IPS-18c (cell line): Measurements from ENCODE around the gene CRMP1.
"Not testable (repeated sequence)": the region's sequence is repeated elsewhere in the genome, so short reads cannot be mapped to it uniquely, and the experiment has no call there.

Experiments
- H3K4me3 ChIP-seq: 2 replicates; pipeline ENCODE4 v1.7.0; 2013; ENCODE audit warnings: low read depth, mild to moderate bottlenecking, low read length, moderate library complexity; ENCODE audit not compliant: insufficient read depth
- H3K9me3 ChIP-seq: one replicate; pipeline ENCODE4 v1.6.1; 2013; ENCODE audit warnings: mild to moderate bottlenecking, low read length, moderate library complexity; ENCODE audit not compliant: control insufficient read depth, insufficient read depth

CRMP1 gene

DNA sequence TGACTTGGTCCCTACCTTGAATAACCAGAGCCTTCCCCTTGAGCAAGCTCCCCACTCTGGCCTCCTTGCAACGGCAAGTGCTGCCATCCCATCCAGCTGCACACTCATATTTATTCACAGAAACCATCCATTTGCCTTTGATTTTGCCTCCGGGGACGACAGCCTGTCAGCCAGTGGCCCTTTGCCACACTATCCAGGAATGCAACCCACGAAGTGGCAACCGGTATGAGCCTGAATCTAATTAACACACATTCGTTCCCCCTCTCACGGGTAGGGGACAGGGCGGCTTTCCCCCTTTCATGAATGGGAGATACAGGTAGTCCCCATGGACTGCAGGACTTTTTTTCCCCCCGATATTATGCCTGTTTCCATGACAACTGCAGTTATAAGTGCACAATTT, 15.5 kb downstream of the CRMP1 start:
- no peak overlapping the region for H3K4me3 ChIP-seq
- H3K9me3 ChIP-seq, result no peaks in the 10 kb centered on the region

DNA sequence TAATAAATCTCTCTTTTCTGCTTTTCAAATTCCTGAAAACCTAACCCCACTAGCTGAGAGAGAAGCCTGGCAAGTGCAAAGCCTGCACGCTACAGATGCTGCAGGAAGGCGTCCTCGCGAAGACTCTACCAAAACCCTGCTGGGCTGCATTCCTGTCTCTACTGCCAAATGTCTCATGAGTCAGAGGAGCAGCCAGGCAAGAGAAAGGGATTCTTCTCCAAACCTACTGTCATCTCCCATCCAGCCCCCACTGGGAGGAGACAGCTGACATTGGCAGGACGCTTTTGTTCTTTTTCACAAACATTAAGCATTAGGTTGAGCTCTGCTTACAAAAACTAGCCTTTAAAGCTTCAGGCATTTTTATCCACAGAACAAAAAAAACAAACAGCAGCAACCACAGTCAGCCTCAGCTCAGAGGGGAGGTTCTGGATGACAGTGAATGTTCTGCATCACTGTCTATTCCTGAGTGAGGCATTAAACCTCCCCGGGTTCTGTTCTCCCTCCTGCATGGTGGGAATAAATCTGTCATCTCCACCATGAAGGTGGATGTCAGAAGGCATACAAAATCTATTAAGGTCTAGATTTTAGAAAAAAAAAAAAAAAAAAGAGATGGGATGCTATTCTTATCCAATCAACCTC, 18.0 kb downstream of the CRMP1 start:
- no peaks in the 10 kb centered on the region for H3K9me3 ChIP-seq
- no peak overlapping the region for H3K4me3 ChIP-seq

DNA sequence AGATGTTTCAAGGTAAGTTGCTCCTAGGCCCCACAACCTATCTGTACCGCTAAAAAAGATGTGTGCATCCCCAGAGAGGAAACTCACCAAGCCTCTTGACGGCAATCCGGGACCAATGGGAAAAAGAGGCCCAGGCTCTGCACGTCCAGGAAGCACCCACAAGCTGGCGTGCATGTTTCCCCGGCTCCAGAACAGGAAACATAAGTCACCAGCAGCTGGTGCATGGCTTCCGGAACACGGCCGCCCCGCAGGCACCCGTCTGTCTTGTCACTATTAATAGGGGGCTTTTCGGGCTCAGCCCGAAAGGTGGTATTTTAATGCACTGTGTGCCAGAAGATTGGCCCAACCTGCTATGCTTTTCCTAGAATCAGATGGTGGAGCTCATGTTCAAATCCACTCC, 22.2 kb downstream of the CRMP1 start:
- peaks cover 2% of the 10 kb centered on the region for H3K9me3 ChIP-seq
- no peak overlapping the region for H3K4me3 ChIP-seq

DNA sequence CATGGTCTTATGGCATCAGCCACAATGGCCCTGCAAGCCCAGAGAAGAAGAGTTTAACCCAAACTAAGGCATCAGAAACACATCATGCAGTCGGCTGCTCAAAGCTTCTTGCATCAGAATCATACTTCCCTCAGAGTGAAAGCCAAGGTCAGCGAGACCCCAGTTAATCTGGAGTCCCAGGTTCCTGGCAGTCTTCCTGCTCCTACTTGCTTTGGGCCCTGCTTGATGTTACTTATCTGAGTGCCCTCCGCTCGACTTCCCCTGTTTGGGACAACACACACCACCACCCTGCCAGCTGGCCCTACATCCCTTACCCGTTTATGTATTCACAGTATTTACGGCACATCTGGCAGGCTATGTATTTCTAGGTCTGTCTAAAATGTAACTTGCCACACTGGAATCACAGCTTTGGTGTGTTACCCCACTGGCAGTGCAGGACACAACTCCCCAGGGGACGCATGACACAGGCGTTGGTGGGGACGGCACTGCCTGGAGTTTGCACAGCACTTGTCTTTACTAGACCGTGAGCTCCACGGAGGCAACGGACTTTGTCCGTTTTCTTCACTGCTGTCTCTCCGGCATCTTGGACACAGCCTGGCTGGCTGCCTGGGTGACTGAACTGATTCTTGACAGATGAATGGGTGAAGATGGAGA, 22.8 kb downstream of the CRMP1 start:
- H3K4me3 ChIP-seq, result no peak overlapping the region

DNA sequence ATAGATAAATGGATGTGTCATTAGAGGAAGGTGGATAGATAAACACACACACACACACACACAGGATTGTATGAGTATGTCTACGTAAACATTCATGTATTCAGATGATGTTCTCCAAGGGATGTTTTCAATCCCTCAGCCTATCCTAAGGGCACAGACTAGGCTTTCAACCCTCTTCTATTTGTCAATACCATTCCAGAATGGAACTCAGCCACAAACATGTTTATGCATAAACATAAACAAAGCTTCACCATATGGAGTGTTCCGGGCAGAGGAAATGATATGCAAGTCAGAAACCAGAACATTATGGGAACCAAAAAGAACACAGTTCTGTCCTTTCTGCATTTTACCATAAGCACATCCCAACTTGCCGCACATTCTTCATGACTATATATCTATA, 25.0 kb downstream of the CRMP1 start:
- Histone ChIP-seq H3K9me3 (peaks cover 2% of the 10 kb centered on the region), H3K4me3 (no peak overlapping the region)

More for the DNA sequence above, 22.8 kb downstream of the CRMP1 start:
- peaks cover 2% of the 10 kb centered on the region for H3K9me3 ChIP-seq

DNA sequence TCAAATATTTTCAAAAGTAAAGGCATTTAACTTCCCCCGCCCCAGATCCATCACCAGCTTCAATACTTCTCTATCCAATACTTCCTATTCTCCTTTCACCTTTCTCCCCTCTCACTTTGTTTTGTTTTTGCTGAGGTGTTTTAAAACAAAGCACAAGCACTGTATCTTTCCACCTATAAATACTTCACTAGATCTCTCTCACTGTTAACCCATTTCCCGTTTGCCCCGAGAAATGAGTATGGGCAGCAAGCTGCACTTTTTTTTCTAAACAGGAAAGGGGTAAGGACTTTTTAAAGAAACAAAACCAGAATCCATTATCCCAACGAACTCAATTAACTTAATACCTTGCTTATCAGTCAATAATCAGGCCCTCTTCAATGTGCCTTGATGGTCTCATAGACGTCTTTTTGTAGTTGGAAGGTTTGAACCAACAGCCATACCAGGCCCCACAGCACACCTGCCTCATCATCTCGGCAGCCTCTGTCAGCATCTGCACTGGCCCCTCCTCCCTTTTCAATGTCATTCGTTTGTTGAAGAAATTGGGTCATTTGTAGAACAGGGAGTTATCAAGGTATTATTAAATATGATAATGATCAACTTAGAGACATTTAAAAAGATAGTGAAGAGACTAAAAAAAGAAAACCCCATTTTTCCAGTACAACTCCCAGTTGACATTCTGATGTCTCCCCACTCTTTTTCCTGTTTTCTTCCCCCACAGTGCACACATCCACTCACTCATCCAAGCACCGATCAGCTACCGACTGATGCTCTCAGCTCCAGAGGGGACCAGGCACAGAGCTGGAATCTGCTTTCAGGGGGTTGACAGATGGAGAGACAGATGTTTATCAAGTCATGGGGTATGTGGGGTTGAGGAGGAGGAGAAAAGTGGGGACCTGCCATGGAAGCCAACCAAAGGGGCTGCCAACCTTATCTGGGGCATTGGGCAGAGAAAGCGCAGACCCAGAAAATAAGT, 25.8 kb downstream of the CRMP1 start:
- Histone ChIP-seq H3K4me3 (no peak overlapping the region), H3K9me3 (peaks cover 2% of the 10 kb centered on the region)

DNA sequence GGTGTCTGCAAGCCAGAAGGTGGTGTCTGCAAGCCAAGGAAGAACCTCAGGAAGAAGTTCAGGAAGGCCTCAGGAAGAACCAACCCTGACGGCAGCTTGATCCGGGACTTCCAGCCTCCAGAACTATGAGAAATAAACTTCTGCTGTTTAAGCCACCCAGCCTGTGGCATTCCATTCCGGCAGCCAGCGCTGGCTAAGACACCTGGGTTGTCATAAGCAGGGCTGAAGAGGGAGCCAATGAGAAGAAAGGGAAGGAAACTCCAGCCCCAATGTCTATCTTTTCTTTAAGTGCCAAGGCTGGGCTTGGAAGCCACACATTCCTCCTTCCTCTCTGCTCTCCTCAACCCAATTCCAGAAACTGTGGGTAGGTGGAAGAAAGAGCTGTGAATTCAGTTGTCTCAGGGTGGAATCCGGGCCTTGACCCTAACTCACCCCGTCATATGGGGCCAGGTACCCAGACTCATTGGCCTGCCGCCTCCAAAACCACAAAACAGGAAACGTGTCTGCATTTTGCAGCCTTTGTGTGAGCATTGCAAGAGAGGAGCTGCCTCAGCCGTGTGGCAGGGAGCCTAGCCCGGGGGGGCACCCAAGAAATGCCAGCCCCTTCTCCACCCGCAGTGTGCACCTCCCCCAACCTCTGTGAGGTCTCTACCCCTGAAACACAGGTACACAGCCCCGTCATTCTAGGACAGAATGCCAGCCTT, 26.8 kb downstream of the CRMP1 start:
- Histone ChIP-seq H3K9me3 (peaks cover 2% of the 10 kb centered on the region), H3K4me3 (no peak overlapping the region)

DNA sequence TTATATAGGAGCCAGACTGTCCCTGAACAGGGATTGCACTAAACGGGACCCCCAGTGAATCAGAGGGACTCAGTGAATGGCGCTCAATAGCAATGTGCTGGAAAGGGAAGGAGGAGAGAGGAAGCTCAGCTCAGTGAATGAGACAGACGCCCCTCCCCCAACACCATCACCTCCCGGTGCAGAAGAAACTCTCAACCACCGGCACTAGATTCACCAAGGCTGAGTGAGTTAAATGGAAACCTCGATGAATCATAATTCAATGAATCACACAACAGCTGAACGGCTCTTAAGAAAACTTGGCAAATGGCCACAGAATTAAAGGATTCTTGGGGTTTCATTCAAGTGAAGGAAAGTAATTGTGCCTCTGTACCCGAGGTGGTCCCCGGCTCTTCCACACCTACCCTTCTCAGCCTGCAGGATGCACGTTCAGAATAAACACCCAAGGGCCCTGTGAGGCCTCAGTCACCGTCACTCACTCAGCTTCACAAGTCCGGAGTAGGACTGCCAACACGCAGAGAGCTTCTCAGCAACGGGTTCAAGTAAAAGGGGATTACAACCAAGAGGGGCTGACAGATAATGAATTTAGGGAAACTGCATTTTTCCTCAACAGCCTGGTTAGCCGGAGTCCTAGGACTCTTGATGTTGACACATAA, 29.3 kb downstream of the CRMP1 start:
- peaks cover 2% of the 10 kb centered on the region for H3K9me3 ChIP-seq
- no peak overlapping the region for H3K4me3 ChIP-seq

DNA sequence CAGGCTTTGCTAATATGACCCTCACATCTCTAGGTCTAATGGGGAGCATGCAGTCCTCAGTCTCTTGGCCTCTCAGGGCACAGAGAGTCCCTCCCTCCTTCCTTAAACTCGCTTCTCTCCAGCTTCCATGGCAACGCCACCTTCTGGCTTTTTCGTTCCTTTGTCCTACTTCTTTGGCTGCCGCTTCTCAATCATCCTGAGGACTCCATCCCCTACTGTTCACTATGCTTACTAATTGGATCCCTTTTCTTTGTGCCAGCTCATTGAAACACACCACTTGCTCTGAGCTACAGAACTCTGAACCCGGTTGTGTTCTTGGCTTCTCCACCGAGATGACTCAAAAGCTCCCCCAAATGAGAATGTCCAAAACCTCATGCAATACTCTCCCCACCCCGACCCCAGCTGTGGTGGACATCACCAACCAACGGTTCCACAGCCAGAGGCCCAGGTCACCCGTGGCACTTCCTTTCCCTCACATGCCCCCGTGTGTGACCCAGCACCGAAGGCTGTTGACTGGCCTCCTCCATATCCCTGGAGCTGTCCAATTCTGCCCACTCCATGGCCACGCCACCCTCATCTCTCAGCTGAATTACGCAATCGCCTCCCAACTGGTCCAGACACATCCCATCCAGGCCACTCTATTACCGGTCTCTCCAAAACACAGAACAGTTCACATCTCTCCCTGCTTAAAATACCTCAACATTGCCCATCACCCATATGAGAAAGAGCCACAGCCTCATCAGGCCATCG, 34.7 kb downstream of the CRMP1 start:
- H3K4me3 ChIP-seq, result no peak overlapping the region
- no peaks in the 10 kb centered on the region for H3K9me3 ChIP-seq

DNA sequence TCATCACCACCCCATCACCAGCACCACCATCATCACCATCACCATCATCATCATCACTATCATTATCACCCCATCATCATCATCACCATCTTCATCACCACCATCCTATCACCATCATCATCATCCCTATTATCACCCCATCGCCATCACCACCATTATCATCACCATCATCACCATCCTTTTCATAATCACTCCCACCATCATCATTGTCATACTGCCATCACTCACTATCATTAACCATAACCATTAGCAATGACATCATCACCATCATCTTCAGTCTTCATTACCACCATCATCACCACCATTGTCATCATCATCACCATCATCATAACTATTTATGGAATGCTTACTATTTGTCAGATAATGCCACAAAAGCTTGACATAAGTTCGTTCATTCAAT, 35.7 kb downstream of the CRMP1 start:
- H3K4me3 ChIP-seq, result no peak overlapping the region
- no peaks in the 10 kb centered on the region for H3K9me3 ChIP-seq

DNA sequence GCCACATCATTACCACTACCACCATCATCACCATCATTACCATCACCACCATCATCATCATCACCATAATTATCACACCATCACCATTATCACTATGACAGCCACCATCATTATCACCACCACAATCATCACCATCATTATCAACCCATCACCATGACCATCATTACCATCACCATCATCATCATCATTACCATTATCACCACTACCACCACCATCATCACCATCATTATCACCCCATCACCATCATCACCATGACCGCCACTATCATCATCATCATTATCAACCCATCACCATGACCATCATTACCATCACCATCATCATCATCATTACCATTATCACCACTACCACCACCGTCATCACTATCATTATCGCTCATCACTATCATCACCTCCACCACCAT, 36.5 kb downstream of the CRMP1 start:
- H3K4me3 ChIP-seq, result not testable (repeated sequence)

DNA sequence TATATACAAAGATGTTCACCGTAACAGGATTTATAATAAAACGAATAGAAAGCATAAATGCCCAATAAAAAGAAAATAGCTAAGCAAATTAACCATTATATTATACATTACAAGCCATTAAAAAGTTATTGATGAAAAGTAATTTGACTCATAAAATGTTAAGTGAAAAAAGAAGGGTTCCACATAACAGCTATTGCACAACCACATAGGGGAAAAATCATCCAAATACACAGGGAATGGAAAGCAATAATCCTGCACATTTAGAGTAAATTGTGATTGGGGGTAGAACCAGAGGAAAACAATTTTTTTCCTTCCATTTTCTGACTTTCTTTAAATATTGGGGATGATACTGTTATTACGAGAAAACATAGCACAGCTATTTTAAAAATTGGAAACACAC, 38.0 kb downstream of the CRMP1 start:
- Histone ChIP-seq H3K4me3 (no peak overlapping the region), H3K9me3 (no peaks in the 10 kb centered on the region)

More for the DNA sequence above, 36.5 kb downstream of the CRMP1 start:
- H3K9me3 ChIP-seq, result not testable (repeated sequence)

DNA sequence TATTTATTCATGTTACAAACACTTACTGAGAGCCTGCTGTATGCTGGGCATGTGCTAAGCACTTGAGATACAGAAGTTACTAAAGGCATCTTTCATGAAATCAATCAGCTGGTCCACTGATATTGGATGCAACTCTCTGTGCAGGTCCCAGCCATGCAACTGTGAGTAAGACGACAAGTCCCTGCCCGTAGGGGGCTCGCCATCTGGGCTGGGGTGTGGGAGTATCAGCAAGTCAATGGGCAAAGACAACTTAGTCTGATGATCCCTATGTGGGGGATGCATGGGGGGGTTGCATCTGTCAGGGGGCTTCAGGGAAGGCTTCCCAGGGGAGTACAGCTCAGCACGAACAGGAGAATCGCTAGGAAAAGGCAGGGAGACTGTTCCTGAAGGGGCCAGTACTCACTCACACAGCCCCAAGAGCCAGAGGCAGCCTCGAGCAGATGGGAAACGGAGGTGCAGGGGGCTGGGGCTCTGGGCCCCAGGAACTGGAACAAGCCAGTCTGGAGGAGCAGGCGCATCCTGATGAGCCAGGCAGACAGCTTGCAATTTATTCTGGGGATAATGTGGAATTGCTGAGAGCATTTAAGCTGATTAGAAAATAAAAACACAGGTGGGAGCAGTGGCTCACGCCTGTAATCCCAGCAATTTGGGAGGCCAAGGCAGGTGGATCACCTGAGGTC, 40.2 kb downstream of the CRMP1 start:
- no peak overlapping the region for H3K4me3 ChIP-seq
- H3K9me3 ChIP-seq, result no peaks in the 10 kb centered on the region

DNA sequence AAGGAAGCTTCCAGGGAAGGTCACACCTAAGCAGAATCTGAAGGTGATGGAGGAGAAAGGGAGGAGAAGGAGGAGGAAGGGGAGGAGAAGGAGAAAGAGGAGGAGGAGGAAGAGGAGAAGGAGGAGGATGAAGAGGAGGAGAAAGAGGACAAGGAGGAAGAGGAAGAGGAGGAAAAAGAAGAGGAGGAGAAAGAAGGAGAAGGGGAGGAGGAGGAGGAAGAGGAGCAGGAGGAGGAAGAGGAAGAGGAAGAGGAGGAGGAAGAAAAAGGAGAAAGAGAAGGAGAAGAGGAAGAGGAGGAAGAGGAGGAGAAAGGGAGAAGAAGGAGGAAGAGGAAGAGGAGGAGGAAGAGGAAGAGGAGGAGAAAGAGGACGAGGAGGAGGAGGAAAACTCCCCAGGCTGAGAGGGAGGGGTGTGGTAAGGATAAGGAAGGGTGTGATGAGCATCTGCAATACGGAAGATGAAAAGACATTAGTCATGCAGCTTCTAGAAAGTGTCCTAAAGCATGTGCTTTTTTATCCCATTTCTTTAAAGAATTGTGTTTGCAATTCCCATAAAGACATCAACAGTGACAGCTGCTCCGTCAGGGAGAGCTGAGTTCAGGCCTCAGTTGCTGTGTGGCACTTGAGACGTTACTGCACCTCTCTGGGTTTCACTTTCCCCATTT, 41.1 kb downstream of the CRMP1 start:
- Histone ChIP-seq H3K4me3 (no peak overlapping the region), H3K9me3 (no peaks in the 10 kb centered on the region)

DNA sequence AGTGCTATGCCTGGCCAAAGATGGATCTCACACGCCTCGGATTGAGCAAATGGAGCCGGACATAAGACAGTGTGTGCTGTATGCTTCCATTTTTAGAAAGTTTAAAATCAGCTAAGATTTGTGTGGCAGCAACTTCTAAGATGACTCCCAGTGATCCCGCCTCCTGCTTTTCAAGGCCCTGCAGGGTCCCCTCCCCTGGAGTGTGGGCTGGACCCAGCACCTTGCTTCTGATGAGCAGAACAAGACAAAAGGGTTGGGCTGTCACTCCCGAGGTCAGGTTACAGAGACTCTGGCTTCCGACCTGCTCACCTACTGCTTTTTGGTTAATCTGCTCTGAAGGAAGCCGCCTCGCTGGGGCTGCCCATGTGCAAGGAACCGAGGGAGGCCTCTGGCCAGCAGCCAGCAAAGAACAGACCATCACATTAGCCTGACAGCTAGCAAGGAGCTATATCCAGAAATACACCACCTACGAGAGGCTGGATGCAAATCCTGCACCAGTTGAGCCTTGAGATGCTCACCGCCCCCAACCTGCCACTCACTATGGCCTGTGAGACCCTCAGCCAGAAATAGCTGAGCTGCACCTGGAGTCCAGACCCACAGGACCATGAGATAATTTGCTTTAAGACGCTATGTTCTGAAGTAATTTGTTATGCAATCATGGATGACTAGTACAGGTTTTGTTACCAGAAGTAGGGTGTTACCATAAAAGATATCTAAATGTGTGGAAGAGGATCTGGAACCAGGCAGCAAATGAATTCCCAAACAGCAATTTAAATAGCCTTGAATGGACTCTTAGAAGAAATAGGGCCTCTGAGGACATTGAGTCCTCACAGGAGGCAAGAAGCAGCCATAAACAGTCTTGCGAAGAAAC, 47.6 kb downstream of the CRMP1 start:
- Histone ChIP-seq H3K9me3 (no peaks in the 10 kb centered on the region), H3K4me3 (no peak overlapping the region)
